SH-SY5Y (cell line): ENCODE results near the gene CCDC134.

Experiments
- GATA2 ChIP-seq: IDR thresholded peaks from 2 replicates; pipeline ENCODE4 v1.6.1; 2011; ENCODE audit warnings: mild to moderate bottlenecking, low read depth, low read length
- GATA3 ChIP-seq: IDR thresholded peaks from 2 replicates; pipeline ENCODE4 v1.6.1; 2011; ENCODE audit warnings: low read depth, mild to moderate bottlenecking, low read length, moderate library complexity

DNA sequence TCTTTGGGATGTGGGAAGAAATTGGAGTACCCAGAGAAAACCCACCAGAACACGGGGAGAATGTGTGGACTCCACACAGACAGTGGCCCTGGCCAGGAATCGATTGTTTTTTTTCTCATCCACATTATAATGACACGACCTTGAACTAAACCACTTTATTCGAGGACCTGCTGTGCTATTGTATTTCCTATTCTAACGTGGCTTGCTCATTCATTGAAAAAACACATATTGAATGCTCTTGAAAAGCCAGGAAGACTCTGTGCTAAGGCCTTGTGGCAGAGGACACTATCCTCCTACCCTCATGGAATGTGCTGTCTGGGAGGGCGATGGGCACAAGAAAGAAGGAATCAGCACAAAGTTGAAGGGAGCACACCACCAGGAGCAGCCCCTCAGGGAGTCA, 23.3 kb downstream of the CCDC134 start:
- no peak for TF ChIP-seq GATA2
- TF ChIP-seq GATA3, result no peak
